ENCODE data around the gene RNASE13. TPM values are rescaled to one million over a fixed set of nuclear protein-coding genes. Genes with fewer than 3 reads are reported as not detected.
A peak's percentile ranks its signal among the peaks of the same experiment; 100 is the strongest.

Gene RNASE13
- total RNA-seq, 2 experiments from 2014 or later = not detected

DNA sequence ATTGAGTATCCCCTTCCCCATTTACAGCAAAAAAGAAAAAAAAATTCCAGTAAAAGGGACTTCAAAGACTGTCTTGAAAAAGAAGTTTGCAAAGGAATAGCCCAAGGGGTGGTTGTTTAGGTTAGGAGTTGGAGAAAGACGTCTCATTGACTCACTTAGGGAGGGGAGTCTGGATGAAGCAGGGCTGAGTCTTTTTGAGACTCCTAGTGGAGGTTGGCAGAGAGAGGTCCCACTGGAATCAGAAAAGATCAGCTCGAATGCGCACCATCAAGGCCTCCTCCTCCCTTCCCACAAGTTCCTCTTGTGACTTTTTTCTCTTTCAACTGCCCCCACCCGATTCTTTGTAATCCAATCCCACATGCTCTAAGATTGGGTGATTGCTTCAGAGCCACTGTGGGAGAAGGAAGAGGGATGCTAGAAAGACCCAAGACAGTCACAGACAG, 37.4 kb upstream of the RNASE13 start:
- no peaks in the 10 kb centered on the region for H3K36me3 Mint-ChIP-seq (ENCODE audit: low read depth)
- no peak overlapping the region for H3K4me3 Mint-ChIP-seq
- H3K9me3 Mint-ChIP-seq = no peaks in the 10 kb centered on the region
- DNase-seq = no peak
- ChIA-PET CTCF (interaction anchor here (1.9 to 3.1 kb wide), 6 partner anchors 14 to 57 kb away, joined by 4 to 25 read pairs (median 8); partner anchors contain the start of gene RNASE8), POLR2A (interaction anchor here (0.5 kb wide), 1 partner anchor 150 kb away, joined by 5 read pairs; no protein-coding TSS in a partner anchor)
- no peak overlapping the region for H3K27ac Mint-ChIP-seq
- peaks cover 58% of the 10 kb centered on the region for H3K27me3 Mint-ChIP-seq
- peaks cover 34% of the 10 kb centered on the region for H3K4me1 Mint-ChIP-seq

GRCh38 chr14:21071225-21072030, 36.8 kb upstream of the RNASE13 start:
- Mint-ChIP-seq H3K27ac (no peak overlapping the region), H3K27me3 (peaks cover 63% of the 10 kb centered on the region), H3K9me3 (no peaks in the 10 kb centered on the region), H3K4me3 (peak overlapping the region; percentile 61), H3K4me1 (peaks cover 34% of the 10 kb centered on the region), H3K36me3 (ENCODE audit: low read depth) (no peaks in the 10 kb centered on the region)
- ChIA-PET CTCF (interaction anchor here (0.6 to 3.1 kb wide), 8 partner anchors 10 to 57 kb away, joined by 3 to 25 read pairs (median 6); partner anchors contain the start of gene RNASE8), POLR2A (interaction anchor here (0.5 to 0.8 kb wide), 2 partner anchors 151 to 176 kb away, joined by 3 to 5 read pairs; no protein-coding TSS in a partner anchor)
- peak; percentile 50 for DNase-seq

DNA sequence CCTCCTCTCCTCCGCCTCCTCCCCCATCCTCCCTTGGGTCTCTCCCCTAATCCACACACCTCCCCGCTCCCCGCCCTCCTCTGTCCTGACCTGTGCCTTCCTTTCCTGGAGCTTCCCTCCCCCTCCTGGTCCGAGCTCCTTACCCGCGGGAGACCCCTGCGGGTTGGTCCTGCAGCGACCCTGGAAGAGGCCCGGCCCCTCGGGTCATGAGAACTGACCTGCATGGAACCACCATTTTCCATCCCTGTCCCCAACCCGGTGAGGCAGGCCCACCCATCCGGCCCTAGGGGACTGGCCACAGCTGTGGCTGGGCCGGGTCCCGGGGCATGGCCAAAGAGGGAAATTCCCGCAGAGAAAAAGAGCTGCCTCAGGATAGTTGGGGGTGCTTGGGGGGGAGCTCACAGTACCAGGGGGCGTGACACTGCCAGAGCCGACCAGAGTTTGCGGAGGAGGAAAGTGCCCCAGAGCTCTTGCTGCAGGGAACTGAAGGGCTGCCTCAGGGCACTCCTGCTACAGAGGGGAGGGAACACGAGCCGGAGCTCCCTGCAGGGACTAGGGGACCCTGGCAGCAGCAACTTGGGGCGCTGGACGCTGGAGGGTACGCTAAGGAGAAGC, 36.1 kb upstream of the RNASE13 start:
- DNase-seq = no peak
- CTCF ChIA-PET = interaction anchor here (0.9 to 3.1 kb wide), 7 partner anchors 12 to 56 kb away, joined by 3 to 25 read pairs (median 7); partner anchors contain the start of gene RNASE8
- POLR2A ChIA-PET = interaction anchor here (0.8 kb wide), 1 partner anchor 176 kb away, joined by 3 read pairs; no protein-coding TSS in a partner anchor

DNA sequence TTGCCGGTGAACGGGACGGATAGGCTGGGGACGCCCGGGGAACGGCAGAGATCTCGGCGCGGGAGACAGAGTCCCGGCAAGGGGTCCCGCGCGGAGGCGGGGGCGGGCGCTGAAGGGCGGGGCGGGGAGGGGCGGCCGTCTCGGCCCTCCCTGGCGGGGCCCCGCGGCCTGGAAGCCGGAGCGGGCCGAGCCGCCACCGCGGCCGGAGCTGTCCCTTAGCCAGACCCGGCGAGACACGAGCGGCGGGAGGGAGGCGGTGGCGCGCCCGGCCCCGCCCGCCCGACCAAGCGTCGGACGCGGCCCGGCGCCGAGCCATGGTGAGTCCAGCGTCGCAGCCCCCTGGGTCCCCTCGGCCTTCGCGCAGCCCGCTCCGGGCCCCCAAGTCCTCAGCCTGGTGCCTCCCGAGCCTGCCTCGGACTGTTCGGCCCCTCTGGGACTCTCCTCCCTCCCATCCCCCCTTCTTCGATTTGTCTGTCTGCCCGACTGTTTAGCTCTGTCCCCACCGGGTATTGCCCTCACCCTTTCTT, 35.5 kb upstream of the RNASE13 start, which contains the start of gene ARHGEF40:
Gene ARHGEF40 (plus strand): TSS at position 222 of the 527 bp plus-strand sequence. CDS start 93 bp downstream, at position 315.
- peaks cover 34% of the 10 kb centered on the region for H3K4me1 Mint-ChIP-seq
- no peaks in the 10 kb centered on the region for H3K36me3 Mint-ChIP-seq (ENCODE audit: low read depth)
- ChIA-PET CTCF (interaction anchor here (1.9 to 3.1 kb wide), 6 partner anchors 12 to 55 kb away, joined by 4 to 25 read pairs (median 8); partner anchors contain the start of gene RNASE8), POLR2A (interaction anchor here (0.8 kb wide), 1 partner anchor 177 kb away, joined by 3 read pairs; no protein-coding TSS in a partner anchor)
- peak within 1 kb of the TSS; percentile 61 for H3K4me3 Mint-ChIP-seq
- DNase-seq = no peak
- no peaks in the 10 kb centered on the region for H3K9me3 Mint-ChIP-seq
- H3K27ac Mint-ChIP-seq = no peak within 1 kb of the TSS
- H3K27me3 Mint-ChIP-seq = peaks cover 74% of the 10 kb centered on the region

More for the DNA sequence above, 36.1 kb upstream of the RNASE13 start:
- H3K4me1 Mint-ChIP-seq = peaks cover 34% of the 10 kb centered on the region
- peak overlapping the region; percentile 61 for H3K4me3 Mint-ChIP-seq
- H3K9me3 Mint-ChIP-seq = no peaks in the 10 kb centered on the region
- H3K27me3 Mint-ChIP-seq = peaks cover 69% of the 10 kb centered on the region
- H3K27ac Mint-ChIP-seq = no peak overlapping the region
- no peaks in the 10 kb centered on the region for H3K36me3 Mint-ChIP-seq (ENCODE audit: low read depth)

GRCh38 chr14:21069388-21070082, 34.9 kb upstream of the RNASE13 start:
- peak overlapping the region; percentile 49 for H3K4me3 Mint-ChIP-seq
- CTCF ChIA-PET = interaction anchor here (1.3 to 3.1 kb wide), 5 partner anchors 14 to 34 kb away, joined by 4 to 25 read pairs (median 19); no protein-coding TSS in a partner anchor
- H3K36me3 Mint-ChIP-seq (ENCODE audit: low read depth) = no peaks in the 10 kb centered on the region
- POLR2A ChIA-PET = no interaction called here
- H3K4me1 Mint-ChIP-seq = peaks cover 34% of the 10 kb centered on the region
- no peak overlapping the region for H3K27ac Mint-ChIP-seq
- H3K9me3 Mint-ChIP-seq = no peaks in the 10 kb centered on the region
- peaks cover 79% of the 10 kb centered on the region for H3K27me3 Mint-ChIP-seq
- no peak for DNase-seq

DNA sequence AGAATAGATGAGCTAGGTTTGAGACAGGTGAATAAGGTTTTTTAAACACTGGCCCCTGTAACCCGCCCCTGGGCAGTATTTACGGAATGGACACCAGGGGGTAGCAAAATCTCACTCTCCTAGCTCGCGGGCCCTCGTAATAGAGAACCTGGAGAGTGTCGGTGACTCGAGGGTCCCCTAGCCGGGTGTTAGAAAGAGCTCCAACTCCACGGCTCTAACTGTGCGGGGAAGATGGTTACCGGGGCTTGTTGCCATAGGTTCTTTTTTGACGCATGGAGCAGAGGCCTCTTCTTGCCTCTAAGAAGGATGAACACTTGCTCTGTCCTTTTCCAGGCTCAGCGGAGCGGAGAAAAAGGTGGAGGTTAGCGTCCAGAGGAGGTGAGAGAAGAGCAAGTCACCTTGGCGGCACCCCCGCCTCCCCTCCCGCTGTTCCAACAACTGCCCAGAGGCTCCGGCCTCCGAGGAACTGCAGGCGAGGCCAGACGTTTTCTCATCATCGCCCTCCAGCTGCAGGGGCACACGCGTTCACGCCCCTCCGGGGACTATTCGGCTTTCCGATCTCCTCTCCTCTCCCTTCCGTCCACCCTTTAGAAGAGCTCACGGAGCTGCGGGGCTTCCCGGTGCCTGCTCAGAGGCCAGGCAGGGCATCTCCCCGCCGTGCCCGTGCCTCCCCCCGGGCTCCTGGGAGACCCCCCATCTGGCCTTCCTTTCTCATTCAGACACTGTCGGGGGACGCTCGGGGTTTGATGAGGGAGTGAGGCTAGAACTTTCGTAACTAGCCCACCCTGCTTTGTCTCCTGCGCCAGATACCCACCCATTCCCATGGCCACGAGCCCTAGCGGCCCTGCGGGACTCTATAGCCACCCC, 34.1 kb upstream of the RNASE13 start:
- Mint-ChIP-seq H3K27ac (no peak overlapping the region), H3K4me1 (peaks cover 34% of the 10 kb centered on the region), H3K9me3 (no peaks in the 10 kb centered on the region), H3K27me3 (peaks cover 79% of the 10 kb centered on the region), H3K36me3 (ENCODE audit: low read depth) (no peaks in the 10 kb centered on the region), H3K4me3 (no peak overlapping the region)
- POLR2A ChIA-PET = no interaction called here
- CTCF ChIA-PET = interaction anchor here (0.9 to 1.6 kb wide), 12 partner anchors 13 to 412 kb away, joined by 3 to 19 read pairs (median 5); partner anchors contain the start of gene TPPP2
- DNase-seq = peak; percentile 42

DNA sequence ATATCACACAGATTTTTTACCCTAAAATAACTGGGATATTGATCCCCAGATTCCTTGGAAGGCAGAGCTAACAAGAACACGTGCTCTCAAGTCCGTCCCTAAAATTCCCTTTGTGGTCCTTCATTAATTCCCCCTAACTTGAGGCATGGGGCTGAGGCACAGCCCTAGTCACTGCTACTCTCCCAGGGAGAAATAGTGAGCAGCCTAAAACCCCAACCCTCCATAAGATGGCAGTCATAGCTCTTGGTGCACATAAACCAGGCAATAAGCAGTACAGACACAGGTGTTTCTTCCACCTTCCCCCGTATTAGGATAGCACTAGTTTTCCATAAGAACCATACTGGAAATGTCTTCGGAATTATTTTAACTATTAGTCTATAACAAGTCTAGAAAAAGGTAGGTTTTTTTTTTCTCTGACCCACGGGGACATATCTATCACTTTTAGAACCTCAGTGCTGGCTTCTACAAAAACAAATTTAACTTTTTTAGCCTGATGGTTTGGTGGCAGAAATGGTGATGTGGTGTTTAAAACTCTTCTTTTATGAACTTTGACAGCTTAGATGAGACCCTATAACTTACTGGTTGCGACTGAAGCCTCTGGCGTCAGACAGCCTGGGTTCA, 32.4 kb upstream of the RNASE13 start:
- Mint-ChIP-seq H3K9me3 (no peaks in the 10 kb centered on the region), H3K27me3 (peaks cover 78% of the 10 kb centered on the region), H3K27ac (no peak overlapping the region), H3K4me3 (no peak overlapping the region), H3K36me3 (ENCODE audit: low read depth) (no peaks in the 10 kb centered on the region), H3K4me1 (peaks cover 31% of the 10 kb centered on the region)
- ChIA-PET CTCF (interaction anchor here (0.6 to 1.6 kb wide), 5 partner anchors 8 to 86 kb away, joined by 3 to 9 read pairs (median 3); no protein-coding TSS in a partner anchor), POLR2A (no interaction called here)
- DNase-seq = no peak

DNA sequence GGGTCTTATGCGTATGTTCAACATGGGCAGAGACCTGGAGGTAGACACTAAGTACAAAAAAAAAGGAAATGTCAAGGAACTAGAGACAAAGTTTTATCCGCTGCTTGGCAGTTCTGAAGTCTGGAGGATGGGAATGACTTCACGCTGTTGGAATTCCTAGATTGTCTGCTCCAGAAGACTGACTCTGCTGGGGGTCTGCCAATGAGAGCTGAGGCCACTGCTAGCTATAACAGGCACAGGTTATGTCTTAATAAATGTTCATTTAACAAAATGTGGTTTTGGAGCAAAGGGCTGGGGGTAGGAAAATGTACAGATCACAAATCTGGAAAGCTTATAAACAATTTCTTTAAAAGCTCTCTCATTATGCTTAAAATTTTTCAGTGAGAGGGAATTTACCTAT, 28.9 kb upstream of the RNASE13 start:
- peaks cover under 1% of the 10 kb centered on the region for H3K4me1 Mint-ChIP-seq
- no peaks in the 10 kb centered on the region for H3K9me3 Mint-ChIP-seq
- no peaks in the 10 kb centered on the region for H3K36me3 Mint-ChIP-seq (ENCODE audit: low read depth)
- H3K4me3 Mint-ChIP-seq = no peak overlapping the region
- no peak overlapping the region for H3K27ac Mint-ChIP-seq
- ChIA-PET CTCF (interaction anchor here (0.6 to 2.8 kb wide), 3 partner anchors 29 to 267 kb away, joined by 3 to 13 read pairs (median 4); no protein-coding TSS in a partner anchor), POLR2A (no interaction called here)
- peaks cover 53% of the 10 kb centered on the region for H3K27me3 Mint-ChIP-seq
- DNase-seq = no peak

DNA sequence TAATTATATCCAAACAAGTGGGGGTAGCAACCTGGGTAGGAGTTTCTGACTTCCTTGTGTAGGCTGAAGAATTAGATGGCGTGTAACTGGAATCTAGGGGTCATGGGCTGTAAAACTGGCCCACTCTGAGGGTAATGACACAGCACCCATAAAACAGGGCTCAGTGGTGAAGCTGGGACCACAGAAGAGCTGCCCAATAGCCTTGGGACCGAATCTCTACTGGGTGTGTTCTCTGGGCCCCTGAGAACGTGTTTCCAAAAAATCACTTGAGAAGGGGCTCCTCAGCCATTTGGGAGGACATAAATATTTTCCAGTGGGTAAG, 26.7 kb upstream of the RNASE13 start:
- DNase-seq = no peak
- H3K9me3 Mint-ChIP-seq = no peaks in the 10 kb centered on the region
- no peaks in the 10 kb centered on the region for H3K36me3 Mint-ChIP-seq (ENCODE audit: low read depth)
- ChIA-PET POLR2A (no interaction called here), CTCF (interaction anchor here (2.7 kb wide), 1 partner anchor 31 kb away, joined by 10 read pairs; no protein-coding TSS in a partner anchor)
- H3K27me3 Mint-ChIP-seq = peaks cover 35% of the 10 kb centered on the region
- no peak overlapping the region for H3K4me3 Mint-ChIP-seq
- no peak overlapping the region for H3K27ac Mint-ChIP-seq
- no peaks in the 10 kb centered on the region for H3K4me1 Mint-ChIP-seq

GRCh38 chr14:21060614-21061346, 26.2 kb upstream of the RNASE13 start:
- no peaks in the 10 kb centered on the region for H3K9me3 Mint-ChIP-seq
- no peak for DNase-seq
- no peaks in the 10 kb centered on the region for H3K36me3 Mint-ChIP-seq (ENCODE audit: low read depth)
- peaks cover 30% of the 10 kb centered on the region for H3K27me3 Mint-ChIP-seq
- ChIA-PET CTCF (interaction anchor here (0.5 to 2.7 kb wide), 2 partner anchors 32 to 260 kb away, joined by 3 to 10 read pairs; no protein-coding TSS in a partner anchor), POLR2A (no interaction called here)
- H3K27ac Mint-ChIP-seq = no peak overlapping the region
- H3K4me3 Mint-ChIP-seq = no peak overlapping the region
- H3K4me1 Mint-ChIP-seq = no peaks in the 10 kb centered on the region

Measured in activated CD4-positive, alpha-beta T cell treated with anti-CD3 and anti-CD28 coated beads, Interleukin-2, amount 10 ng/mL, durations not matched to agents 7 days and 5 days (primary cell).